Activated CD8-positive, alpha-beta T cell treated with anti-CD3 and anti-CD28 coated beads for 36 hours (primary cell): ENCODE data around the gene LHX3. TPM values are rescaled to one million over a fixed set of nuclear protein-coding genes. Genes with fewer than 3 reads are reported as not detected.

Experiments used
- ATAC-seq: fragments of 200-7000 bp; cut with Tn5 transposase; one replicate; pipeline ENCODE4 v1.10.0; 2021; ENCODE audit warnings: mild to moderate bottlenecking, moderate library complexity
- CTCF ChIA-PET: fragments of 350-600 bp; sonication (Branson Sonifier 250); formaldehyde crosslinking; loops from one replicate; lab custom pipeline; 2021; ENCODE audit warnings: antibody characterized with exemption; lab: Charles Lee
- POLR2A ChIA-PET: fragments of 350-600 bp; sonication (Branson Sonifier 250); formaldehyde crosslinking; loops from one replicate; lab custom pipeline; 2021; ENCODE audit warnings: antibody characterized with exemption; lab: Charles Lee
- DNase-seq: peaks from one replicate; pipeline ENCODE4 v3.0.0-alpha.2; 2020
- H3K27ac Mint-ChIP-seq: one replicate; pipeline ENCODE4 v1.8.0; 2021; ENCODE audit warnings: mild to moderate bottlenecking, mixed read lengths
- H3K27me3 Mint-ChIP-seq: one replicate; pipeline ENCODE4 v1.8.0; 2021; ENCODE audit warnings: mixed read lengths
- H3K36me3 Mint-ChIP-seq: one replicate; pipeline ENCODE4 v1.8.0; 2021; ENCODE audit warnings: low read depth, mixed read lengths
- H3K4me1 Mint-ChIP-seq: one replicate; pipeline ENCODE4 v1.8.0; 2021; ENCODE audit warnings: low read depth, mixed read lengths
- H3K4me3 Mint-ChIP-seq: one replicate; pipeline ENCODE4 v1.8.0; 2021; ENCODE audit warnings: mild to moderate bottlenecking, moderate library complexity, mixed read lengths
- H3K9me3 Mint-ChIP-seq: one replicate; pipeline ENCODE4 v1.8.0; 2021; ENCODE audit warnings: mixed read lengths
- intact Hi-C: fragments of 100-400 bp; cut with micrococcal nuclease; formaldehyde crosslinking; loops from one replicate; pipeline ENCODE4 v1.10.0; 2022
- total RNA-seq, 2 experiments: library from RNA; stranded (reverse); gene quantifications; one replicate each; pipeline ENCODE4 v1.2.3, GENCODE V29; 2021
- TF ChIP-seq, protein P1 (sequence below): fragments of 200-600 bp; IDR thresholded peaks from one replicate; pipeline ENCODE4 v1.8.0; 2022; ENCODE audit warnings: antibody characterized with exemption, mild to moderate bottlenecking

Gene LHX3
- total RNA-seq, 2 experiments from 2014 or later = not detected

DNA sequence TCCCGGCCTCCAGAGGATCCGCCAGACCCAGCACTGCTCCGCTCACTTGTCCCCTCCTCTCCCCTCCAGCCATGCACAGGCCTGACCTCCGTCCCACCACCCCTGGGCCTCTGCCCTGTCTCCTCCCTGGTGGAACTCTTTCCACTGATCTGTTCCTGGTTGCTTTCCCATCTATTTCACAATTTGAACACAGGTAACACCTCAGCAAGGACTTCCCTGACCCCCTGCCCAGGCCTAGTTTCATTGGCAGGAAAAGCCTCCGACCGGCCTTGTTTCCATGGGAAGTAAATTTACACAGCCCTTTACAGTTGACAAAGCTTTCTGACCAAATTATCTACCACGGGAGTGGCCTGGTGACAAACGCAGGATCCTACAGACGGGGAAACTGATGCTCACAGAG is 25.8 kb upstream of the LHX3 start:
- Mint-ChIP-seq H3K27ac (no peak overlapping the region), H3K9me3 (no peaks in the 10 kb centered on the region), H3K36me3 (peaks cover 23% of the 10 kb centered on the region), H3K27me3 (no peaks in the 10 kb centered on the region), H3K4me1 (peaks cover 42% of the 10 kb centered on the region), H3K4me3 (no peak overlapping the region)
- ATAC-seq (no peak), DNase-seq (no peak)
- ChIA-PET CTCF (no interaction called here), POLR2A (interaction anchor here (0.8 kb wide), 1 partner anchor 14 kb away, joined by 3 read pairs; no protein-coding TSS in a partner anchor)
- TF ChIP-seq, protein P1, sequence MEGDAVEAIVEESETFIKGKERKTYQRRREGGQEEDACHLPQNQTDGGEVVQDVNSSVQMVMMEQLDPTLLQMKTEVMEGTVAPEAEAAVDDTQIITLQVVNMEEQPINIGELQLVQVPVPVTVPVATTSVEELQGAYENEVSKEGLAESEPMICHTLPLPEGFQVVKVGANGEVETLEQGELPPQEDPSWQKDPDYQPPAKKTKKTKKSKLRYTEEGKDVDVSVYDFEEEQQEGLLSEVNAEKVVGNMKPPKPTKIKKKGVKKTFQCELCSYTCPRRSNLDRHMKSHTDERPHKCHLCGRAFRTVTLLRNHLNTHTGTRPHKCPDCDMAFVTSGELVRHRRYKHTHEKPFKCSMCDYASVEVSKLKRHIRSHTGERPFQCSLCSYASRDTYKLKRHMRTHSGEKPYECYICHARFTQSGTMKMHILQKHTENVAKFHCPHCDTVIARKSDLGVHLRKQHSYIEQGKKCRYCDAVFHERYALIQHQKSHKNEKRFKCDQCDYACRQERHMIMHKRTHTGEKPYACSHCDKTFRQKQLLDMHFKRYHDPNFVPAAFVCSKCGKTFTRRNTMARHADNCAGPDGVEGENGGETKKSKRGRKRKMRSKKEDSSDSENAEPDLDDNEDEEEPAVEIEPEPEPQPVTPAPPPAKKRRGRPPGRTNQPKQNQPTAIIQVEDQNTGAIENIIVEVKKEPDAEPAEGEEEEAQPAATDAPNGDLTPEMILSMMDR = no peak
- intact Hi-C loops = no loop called here

DNA sequence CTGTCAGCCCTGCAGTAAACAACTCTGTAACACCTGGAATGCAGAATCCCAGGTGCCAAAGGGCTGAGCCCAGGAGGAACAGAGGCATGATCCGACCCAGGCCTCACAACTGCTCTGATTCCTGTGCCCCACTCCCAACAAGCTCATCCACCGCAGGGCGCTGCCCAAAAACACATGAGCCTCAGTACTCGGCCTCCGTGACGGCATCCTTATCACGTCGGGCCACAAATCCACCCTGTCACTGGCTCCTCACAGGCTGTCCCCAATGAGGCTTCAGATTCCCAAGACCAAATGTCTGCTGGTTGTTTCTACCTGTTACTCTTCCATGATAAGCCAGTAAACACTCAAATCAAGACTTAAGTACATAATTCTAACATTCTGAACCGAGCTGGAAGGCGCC is 25.4 kb upstream of the LHX3 start:
- H3K27me3 Mint-ChIP-seq = no peaks in the 10 kb centered on the region
- no peak for DNase-seq
- peaks cover 45% of the 10 kb centered on the region for H3K4me1 Mint-ChIP-seq
- H3K4me3 Mint-ChIP-seq = no peak overlapping the region
- H3K9me3 Mint-ChIP-seq = no peaks in the 10 kb centered on the region
- TF ChIP-seq, protein P1 = no peak
- peaks cover 25% of the 10 kb centered on the region for H3K36me3 Mint-ChIP-seq
- POLR2A ChIA-PET = interaction anchor here (0.8 kb wide), 1 partner anchor 13 kb away, joined by 3 read pairs; no protein-coding TSS in a partner anchor
- intact Hi-C loops = no loop called here
- ATAC-seq = no peak
- CTCF ChIA-PET = no interaction called here
- no peak overlapping the region for H3K27ac Mint-ChIP-seq

DNA sequence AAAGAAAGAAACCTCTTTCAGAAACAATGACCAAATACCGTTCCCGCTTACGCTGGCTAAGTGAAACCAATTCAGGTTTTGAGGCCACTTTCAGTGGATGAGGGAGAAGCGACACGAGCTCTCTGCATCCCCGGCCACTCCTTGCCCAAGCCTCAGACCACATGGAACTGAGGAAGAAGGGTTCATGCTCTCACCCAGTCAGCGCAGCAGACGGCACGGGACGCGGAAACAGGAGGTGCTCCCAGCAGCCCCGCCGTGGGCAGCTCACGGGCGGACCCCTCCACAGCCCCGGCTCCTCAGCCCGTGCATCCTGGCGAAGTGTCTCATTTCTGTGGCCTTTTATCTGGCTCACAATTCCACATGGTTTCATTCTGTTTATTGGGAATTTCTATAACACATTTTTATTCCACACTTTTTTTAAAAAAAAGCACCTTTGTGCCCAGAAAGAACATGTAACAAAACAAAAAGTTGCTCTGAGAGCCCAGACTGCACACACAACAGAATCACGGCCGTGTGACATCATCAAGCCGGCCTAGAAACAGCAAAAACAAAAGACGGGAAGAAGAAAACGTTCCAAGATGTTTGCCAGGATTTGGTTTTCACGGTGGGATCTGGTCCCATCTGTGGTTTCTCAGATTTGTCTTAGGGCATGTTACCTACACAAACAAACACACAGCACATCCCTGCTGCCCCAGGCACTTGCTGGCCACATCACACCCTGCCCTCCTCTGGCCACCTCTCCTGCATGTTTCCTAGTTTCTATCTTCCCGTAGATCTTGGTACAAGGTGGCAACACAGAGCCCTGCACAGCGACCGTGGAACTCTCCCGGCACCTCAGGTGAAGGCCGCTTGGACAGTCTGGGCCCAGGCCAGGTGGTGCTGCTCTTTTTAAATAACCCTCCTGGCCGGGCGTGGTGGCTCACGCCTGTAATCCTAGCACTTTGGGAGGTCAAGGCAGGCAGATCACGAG is 24.5 kb upstream of the LHX3 start:
- DNase-seq = no peak
- H3K27ac Mint-ChIP-seq = peak overlapping the region; percentile 3
- no peaks in the 10 kb centered on the region for H3K9me3 Mint-ChIP-seq
- POLR2A ChIA-PET = no interaction called here
- H3K36me3 Mint-ChIP-seq = peaks cover 26% of the 10 kb centered on the region
- ATAC-seq = no peak
- TF ChIP-seq, protein P1 = no peak
- no peaks in the 10 kb centered on the region for H3K27me3 Mint-ChIP-seq
- intact Hi-C loops = no loop called here
- CTCF ChIA-PET = interaction anchor here (0.9 kb wide), 1 partner anchor 14 kb away, joined by 3 read pairs; no protein-coding TSS in a partner anchor
- H3K4me1 Mint-ChIP-seq = peaks cover 43% of the 10 kb centered on the region
- H3K4me3 Mint-ChIP-seq = no peak overlapping the region

DNA sequence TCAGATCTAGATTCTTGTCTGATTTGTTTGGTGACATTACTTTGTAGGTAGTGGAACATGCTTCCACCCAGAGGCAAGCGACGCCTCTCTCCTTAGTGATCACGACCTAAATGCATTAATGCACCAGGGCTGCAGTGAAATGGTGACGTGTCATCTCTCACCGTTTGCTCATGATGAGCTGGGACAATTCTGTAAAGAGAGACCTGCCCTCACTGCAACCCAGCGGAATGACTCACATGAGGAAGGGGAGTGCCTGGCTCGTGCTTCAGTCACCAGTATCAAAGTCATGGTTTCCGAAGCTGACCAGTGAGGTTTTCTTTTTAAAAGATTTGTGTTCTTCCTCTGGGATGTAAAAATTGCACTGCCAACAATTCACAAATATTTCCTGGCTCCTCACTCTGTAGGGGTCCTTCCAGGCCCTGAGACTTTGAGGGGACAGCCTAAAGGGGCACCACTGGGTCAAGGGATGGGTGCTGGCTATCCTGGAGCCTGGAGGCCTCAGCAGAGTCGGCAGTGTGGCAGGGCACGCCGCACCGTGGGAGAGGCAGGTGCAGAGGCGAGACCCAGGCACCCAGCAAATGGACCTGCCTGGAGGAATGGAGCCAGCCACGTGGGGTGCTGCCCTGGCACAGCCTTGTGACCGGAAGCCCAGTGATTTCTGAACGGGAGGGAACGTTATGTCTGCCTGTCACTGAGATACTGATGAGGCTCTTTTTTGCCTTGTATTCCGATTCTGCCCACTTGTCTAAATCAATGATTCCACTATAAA is 23.4 kb upstream of the LHX3 start:
- no peaks in the 10 kb centered on the region for H3K9me3 Mint-ChIP-seq
- intact Hi-C loops = no loop called here
- DNase-seq (no peak), ATAC-seq (no peak)
- TF ChIP-seq, protein P1 = no peak
- H3K36me3 Mint-ChIP-seq = peaks cover 25% of the 10 kb centered on the region
- H3K4me1 Mint-ChIP-seq = peaks cover 35% of the 10 kb centered on the region
- no peaks in the 10 kb centered on the region for H3K27me3 Mint-ChIP-seq
- CTCF ChIA-PET = interaction anchor here (0.9 kb wide), 1 partner anchor 13 kb away, joined by 3 read pairs; no protein-coding TSS in a partner anchor
- H3K27ac Mint-ChIP-seq = no peak overlapping the region
- H3K4me3 Mint-ChIP-seq = no peak overlapping the region
- POLR2A ChIA-PET = no interaction called here
